Endothelial cell of umbilical vein (primary cell): ENCODE results near the gene MED28. TPM values are rescaled to one million over a fixed set of nuclear protein-coding genes. Genes with fewer than 3 reads are reported as not detected.

Source experiments
- BruUV-seq: library from RNA; stranded (reverse); fragments of 400-500 nt; replicated peaks from 2 replicates; lab custom pipeline; 2021; lab: Mats Ljungman, UMichigan
- CTCF ChIA-PET: fragments of 300-600, 350-600 bp; sonication (Branson Sonifier 250); formaldehyde crosslinking; loops from one replicate; lab custom pipeline; 2021; ENCODE audit warnings: antibody characterized with exemption, inconsistent platforms; lab: Charles Lee
- POLR2A ChIA-PET: fragments of 300-600, 350-600 bp; sonication (Branson Sonifier 250); formaldehyde crosslinking; loops from one replicate; lab custom pipeline; 2021; ENCODE audit warnings: antibody characterized with exemption, inconsistent platforms; lab: Charles Lee
- DNase-seq: peaks from one replicate; pipeline ENCODE4 v3.0.0-alpha.2; 2011; ENCODE audit warnings: low read depth, low spot score
- FAIRE-seq: peaks from 2 replicates; lab custom pipeline; 2011; peaks lifted over from hg19 to GRCh38; lab: Jason Lieb, UNC
- H2AFZ ChIP-seq: 2 replicates; pipeline ENCODE4 v1.6.0; 2012; ENCODE audit warnings: low read depth, low read length, control low read depth, inconsistent platforms
- H3K27ac ChIP-seq: 2 replicates; pipeline ENCODE4 v1.5.1; 2011; ENCODE audit warnings: low read depth, mild to moderate bottlenecking, control low read depth, low read length, moderate library complexity; ENCODE audit not compliant: insufficient read depth
- H3K27me3 ChIP-seq, 2 experiments: 2 replicates each; pipeline versions ENCODE4 v1.6.0 to v1.6.1; 2011; ENCODE audit warnings: low read length in 2 of 2, mixed read lengths in 1 of 2; ENCODE audit not compliant: control insufficient read depth in 2 of 2, insufficient read depth in 2 of 2
- H3K36me3 ChIP-seq, 2 experiments: 2 replicates in 1 of 2; 3 replicates in 1 of 2; pipeline ENCODE4 v1.5.1; 2011; ENCODE audit warnings: low read length in 2 of 2, mild to moderate bottlenecking in 1 of 2, moderate library complexity in 1 of 2; ENCODE audit not compliant: control insufficient read depth in 2 of 2, insufficient read depth in 2 of 2; ENCODE audit errors: extremely low read depth in 1 of 2
- H3K4me1 ChIP-seq: 3 replicates; pipeline ENCODE4 v1.5.1; 2011; ENCODE audit warnings: mild to moderate bottlenecking, low read length; ENCODE audit not compliant: control insufficient read depth, insufficient read depth; ENCODE audit errors: extremely low read depth
- H3K4me2 ChIP-seq: 2 replicates; pipeline ENCODE4 v1.6.1; 2011; ENCODE audit warnings: low read length, control low read depth, mixed read lengths; ENCODE audit not compliant: insufficient read depth
- H3K4me3 ChIP-seq, 3 experiments: fragments of 200-600 bp in 1 of 3; sonication (generic), shearing (Covaris generic) in 1 of 3; replicated peaks in 1 of 3; 2 replicates each; pipeline ENCODE4 v1.5.1; 2011 to 2016; ENCODE audit warnings: control low read depth in 3 of 3, low read length in 3 of 3, mild to moderate bottlenecking in 2 of 3, inconsistent platforms in 1 of 3, low read depth in 1 of 3, moderate library complexity in 1 of 3; ENCODE audit not compliant: insufficient read depth in 1 of 3
- H3K79me2 ChIP-seq: 2 replicates; pipeline ENCODE4 v1.6.0; 2012; ENCODE audit warnings: low read length, inconsistent platforms; ENCODE audit not compliant: control insufficient read depth, insufficient read depth
- H3K9ac ChIP-seq: replicated peaks from 2 replicates; pipeline ENCODE3; 2011; ENCODE audit warnings: low read length, control low read depth; ENCODE audit not compliant: insufficient read depth; ENCODE audit errors: extremely low read depth
- H3K9me1 ChIP-seq: replicated peaks from 3 replicates; pipeline ENCODE4 v1.6.0; 2011; ENCODE audit warnings: mild to moderate bottlenecking, low read length; ENCODE audit not compliant: control insufficient read depth, insufficient read depth; ENCODE audit errors: extremely low read depth
- H3K9me3 ChIP-seq: replicated peaks from 2 replicates; pipeline ENCODE4 v1.5.1; 2012; ENCODE audit warnings: low read length, inconsistent platforms; ENCODE audit not compliant: control insufficient read depth, insufficient read depth
- H4K20me1 ChIP-seq: replicated peaks from 2 replicates; pipeline ENCODE3; 2011; ENCODE audit warnings: mild to moderate bottlenecking, low read length; ENCODE audit not compliant: control insufficient read depth, insufficient read depth; ENCODE audit errors: extremely low read depth
- FOS ChIP-seq: IDR thresholded peaks from 2 replicates; pipeline ENCODE4 v1.6.1; 2011; ENCODE audit warnings: mild to moderate bottlenecking, low read length, moderate library complexity, borderline replicate concordance; ENCODE audit not compliant: insufficient read depth
- GATA2 ChIP-seq: IDR thresholded peaks from 2 replicates; pipeline ENCODE4 v1.7.0; 2011; ENCODE audit warnings: low read depth, mild to moderate bottlenecking, moderate library complexity, mixed read lengths, low read length; ENCODE audit not compliant: insufficient read length, insufficient read depth
- JUN ChIP-seq: IDR thresholded peaks from 2 replicates; pipeline ENCODE4 v1.6.1; 2011; ENCODE audit warnings: borderline replicate concordance, low read depth; ENCODE audit not compliant: insufficient read length, insufficient read depth
- MYC ChIP-seq: IDR thresholded peaks from one replicate; pipeline ENCODE4 v1.6.1; 2011; ENCODE audit warnings: mild to moderate bottlenecking, low read depth, low read length
- POLR2A ChIP-seq: IDR thresholded peaks from 2 replicates; pipeline ENCODE4 v1.6.1; 2012; ENCODE audit warnings: low read depth, mild to moderate bottlenecking, control low read depth, low read length
- dilution Hi-C: fragments of 300-500 bp; cut with MboI; formaldehyde crosslinking; loops from one replicate; pipeline ENCODE4 v1.15.0; 2019; ENCODE audit warnings: low sequenced_read_pairs; ENCODE audit not compliant: extremely low pct_ligation_motif_present
- intact Hi-C: fragments of 100-400 bp; cut with micrococcal nuclease; formaldehyde crosslinking; loops from one replicate; pipeline ENCODE4 v1.10.0; 2022
- polyA plus RNA-seq, 4 experiments: library from polyadenylated mRNA; depleted of rRNA in 3 of 4; stranded (reverse) in 3 of 4; unstranded in 1 of 4; fragments of >200 nt; gene quantifications; 2 replicates each; pipeline versions ENCODE4 v1.2.1 to v1.2.3, GENCODE V29; 2011 to 2012; ENCODE audit warnings: missing spikeins in 1 of 4
- total RNA-seq: library from RNA; stranded (reverse); gene quantifications from 2 replicates; pipeline ENCODE4 v1.2.3, GENCODE V29; 2021
- TF ChIP-seq, protein P1 (sequence below): IDR thresholded peaks from 2 replicates; pipeline ENCODE4 v1.6.1; 2011; ENCODE audit not compliant: insufficient read depth, insufficient read length

Gene MED28
- total and polyA plus RNA-seq, 2 donors (not counting 3 experiments of a cell fraction or from before 2014, with no cell fraction given) = 10.0 to 49.1 TPM

DNA sequence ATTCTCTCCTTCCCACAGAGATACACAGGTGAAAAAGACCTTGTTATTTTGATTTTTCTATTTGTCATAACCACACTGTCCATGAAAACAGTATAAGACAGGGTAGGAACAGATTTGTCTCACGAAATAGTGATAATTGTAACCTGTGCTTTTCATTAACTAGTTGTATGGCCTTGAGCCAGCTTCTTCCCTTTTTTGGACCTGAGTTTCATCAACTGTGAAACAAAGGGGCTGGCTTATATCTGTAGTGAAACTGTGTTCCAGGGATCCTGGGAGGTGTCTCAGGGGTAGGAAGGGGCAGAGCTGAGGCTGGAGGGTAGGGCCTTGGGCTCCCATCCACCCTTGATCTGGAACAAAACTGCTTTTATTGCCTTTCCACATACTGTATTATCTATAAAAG lies 50.9 kb downstream of the MED28 start:
- Histone ChIP-seq H3K9ac (no peak overlapping the region), H3K27me3 (peaks cover 0 to 5% of the 10 kb centered on the region in 2 experiments), H2AFZ (no peak overlapping the region), H3K9me3 (no peaks in the 10 kb centered on the region), H3K36me3 (no peaks in the 10 kb centered on the region), H3K4me1 (no peaks in the 10 kb centered on the region), H3K27ac (no peak overlapping the region), H3K9me1 (no peaks in the 10 kb centered on the region), H3K4me2 (no peak overlapping the region), H3K4me3 (no peak overlapping the region), H4K20me1 (no peaks in the 10 kb centered on the region), H3K79me2 (no peaks in the 10 kb centered on the region)
- TF ChIP-seq GATA2 (no peak), MYC (no peak), JUN (no peak), FOS (no peak)
- dilution Hi-C loops = no loop called here
- no peak for FAIRE-seq
- ChIA-PET CTCF (no interaction called here), POLR2A (no interaction called here)
- intact Hi-C loops = no loop called here
- no TSS peak for BruUV-seq
- no peak for DNase-seq

- H3K36me3 ChIP-seq = no peaks in the 10 kb centered on the region
- dilution Hi-C loops (no loop called here), intact Hi-C loops (no loop called here)
- H3K9ac ChIP-seq = no peak overlapping the region
- H3K79me2 ChIP-seq = no peaks in the 10 kb centered on the region
- no peak overlapping the region for H3K4me2 ChIP-seq
- FAIRE-seq = no peak
- H4K20me1 ChIP-seq = no peaks in the 10 kb centered on the region
- CTCF ChIA-PET = no interaction called here
- H3K27me3 ChIP-seq = peaks cover 3 to 6% of the 10 kb centered on the region in 2 experiments
- no peak overlapping the region for H3K27ac ChIP-seq
- H3K9me1 ChIP-seq = no peaks in the 10 kb centered on the region
- no peak overlapping the region for H2AFZ ChIP-seq
- BruUV-seq = no TSS peak
- POLR2A ChIA-PET = no interaction called here
- no peaks in the 10 kb centered on the region for H3K9me3 ChIP-seq
- no peaks in the 10 kb centered on the region for H3K4me1 ChIP-seq
- no peak for TF ChIP-seq POLR2A
- TF ChIP-seq FOS = no peak
- TF ChIP-seq, protein P1, sequence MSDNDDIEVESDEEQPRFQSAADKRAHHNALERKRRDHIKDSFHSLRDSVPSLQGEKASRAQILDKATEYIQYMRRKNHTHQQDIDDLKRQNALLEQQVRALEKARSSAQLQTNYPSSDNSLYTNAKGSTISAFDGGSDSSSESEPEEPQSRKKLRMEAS = no peak
- no peak overlapping the region for H3K4me3 ChIP-seq
- DNase-seq = no peak
Measured at GRCh38 chr4:17665852-17666251, 51.4 kb downstream of the MED28 start.
